ENCODE results near the gene PIK3IP1. TPM values are rescaled to one million over a fixed set of nuclear protein-coding genes. Genes with fewer than 3 reads are reported as not detected.

The PIK3IP1 gene
- total and polyA plus RNA-seq, 9 of the 15 experiments (the other 6 are each of a cell fraction or from before 2014, with no cell fraction given): 0.11 to 1.3 (median 0.77) TPM

GRCh38 chr22:31332010-31332409 is 39.7 kb upstream of the PIK3IP1 start:
- no TSS peak for BruUV-seq (replicated peaks)
- no peaks in the 10 kb centered on the region; a peak in 1 of 5 replicates for H3K4me1 ChIP-seq (replicated peaks in 1 of 2; ENCODE audit: control insufficient read depth in 2 of 2, insufficient read depth in 2 of 2, low read length in 2 of 2)
- H3K4me2 ChIP-seq (ENCODE audit: insufficient read depth, low read length): no peak overlapping the region
- H3K79me2 ChIP-seq (ENCODE audit: control insufficient read depth, insufficient read depth, low read length): no peaks in the 10 kb centered on the region
- ChIA-PET CTCF (ENCODE audit: low intra/inter-chr PET ratio) (no interaction called here), POLR2A (interaction anchor here (0.6 kb wide), 1 partner anchor 12 kb away, joined by 4 read pairs; no protein-coding TSS in a partner anchor)
- intact Hi-C loops (cut with micrococcal nuclease) (no loop called here), in situ Hi-C loops (cut with MboI) (no loop called here)
- H3K27me3 ChIP-seq (ENCODE audit: control insufficient read depth in 2 of 2, insufficient read depth in 2 of 2, low read length in 2 of 2): no peaks in the 10 kb centered on the region
- H2AFZ ChIP-seq (ENCODE audit: low read depth, low read length): no peak overlapping the region
- DNase-seq (ENCODE audit: extremely low read depth in 1 of 4, low spot score in 3 of 4): no peak
- no peaks in the 10 kb centered on the region for H3K9me3 ChIP-seq (replicated peaks; ENCODE audit: control insufficient read depth, insufficient read depth, low read depth, low read length)
- WGBS (ENCODE audit: insufficient coverage, low coverage, missing lambda C conversion rate): 93% methylated on average over 7 of the region's 8 CpGs
- H3K36me3 ChIP-seq (ENCODE audit: control insufficient read depth, insufficient read depth, low read length): peaks cover 31% of the 10 kb centered on the region; the same call in 2 of the 3 replicates
- ATAC-seq: no peak
- H3K9ac ChIP-seq (ENCODE audit: insufficient read depth in 1 of 2, low read depth in 2 of 2, low read length in 2 of 2): no peak overlapping the region
- no peaks in the 10 kb centered on the region for H3K9me1 ChIP-seq (ENCODE audit: control insufficient read depth, insufficient read depth, low read length)
- TF ChIP-seq, protein P1, sequence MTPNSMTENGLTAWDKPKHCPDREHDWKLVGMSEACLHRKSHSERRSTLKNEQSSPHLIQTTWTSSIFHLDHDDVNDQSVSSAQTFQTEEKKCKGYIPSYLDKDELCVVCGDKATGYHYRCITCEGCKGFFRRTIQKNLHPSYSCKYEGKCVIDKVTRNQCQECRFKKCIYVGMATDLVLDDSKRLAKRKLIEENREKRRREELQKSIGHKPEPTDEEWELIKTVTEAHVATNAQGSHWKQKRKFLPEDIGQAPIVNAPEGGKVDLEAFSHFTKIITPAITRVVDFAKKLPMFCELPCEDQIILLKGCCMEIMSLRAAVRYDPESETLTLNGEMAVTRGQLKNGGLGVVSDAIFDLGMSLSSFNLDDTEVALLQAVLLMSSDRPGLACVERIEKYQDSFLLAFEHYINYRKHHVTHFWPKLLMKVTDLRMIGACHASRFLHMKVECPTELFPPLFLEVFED (CRISPR knock-in tag; conservative IDR thresholded peaks at IDR 0.05): no peak
- no peak overlapping the region for H3K4me3 ChIP-seq
- no peaks in the 10 kb centered on the region for H4K20me1 ChIP-seq (replicated peaks; ENCODE audit: control insufficient read depth, insufficient read depth, low read length)
- H3K27ac ChIP-seq (ENCODE audit: extremely low read depth, low read depth, low read length): no peak overlapping the region
- FAIRE-seq: no peak

GRCh38 chr22:31329453-31330215 is 37.3 kb upstream of the PIK3IP1 start:
- ChIA-PET POLR2A (no interaction called here), CTCF (ENCODE audit: low intra/inter-chr PET ratio) (no interaction called here)
- BruUV-seq (replicated peaks): no TSS peak
- Histone ChIP-seq H2AFZ (ENCODE audit: low read depth, low read length) (no peak overlapping the region), H3K27me3 (ENCODE audit: control insufficient read depth in 2 of 2, insufficient read depth in 2 of 2, low read length in 2 of 2) (no peaks in the 10 kb centered on the region), H3K36me3 (ENCODE audit: control insufficient read depth, insufficient read depth, low read length) (peaks cover 21% of the 10 kb centered on the region; the same call in 2 of the 3 replicates), H3K4me1 (replicated peaks in 1 of 2; ENCODE audit: control insufficient read depth in 2 of 2, insufficient read depth in 2 of 2, low read length in 2 of 2) (no peaks in the 10 kb centered on the region; a peak in 1 of 5 replicates), H3K27ac (ENCODE audit: extremely low read depth, low read depth, low read length) (no peak overlapping the region), H3K9me1 (ENCODE audit: control insufficient read depth, insufficient read depth, low read length) (no peaks in the 10 kb centered on the region), H3K9ac (ENCODE audit: insufficient read depth in 1 of 2, low read depth in 2 of 2, low read length in 2 of 2) (no peak overlapping the region), H3K79me2 (ENCODE audit: control insufficient read depth, insufficient read depth, low read length) (no peaks in the 10 kb centered on the region), H3K4me3 (no peak overlapping the region), H3K9me3 (replicated peaks; ENCODE audit: control insufficient read depth, insufficient read depth, low read depth, low read length) (no peaks in the 10 kb centered on the region), H3K4me2 (ENCODE audit: insufficient read depth, low read length) (no peak overlapping the region), H4K20me1 (replicated peaks; ENCODE audit: control insufficient read depth, insufficient read depth, low read length) (no peaks in the 10 kb centered on the region)
- no peak for ATAC-seq
- in situ Hi-C loops (cut with MboI) (no loop called here), intact Hi-C loops (cut with micrococcal nuclease) (no loop called here)
- no peak for TF ChIP-seq HSF4 (CRISPR knock-in tag; IDR thresholded peaks at IDR 0.05; ENCODE audit: borderline replicate concordance)
- TF ChIP-seq GTF2F1 (IDR thresholded peaks at IDR 0.05; ENCODE audit: low read depth, low read length): no peak
- TF ChIP-seq, protein P2, sequence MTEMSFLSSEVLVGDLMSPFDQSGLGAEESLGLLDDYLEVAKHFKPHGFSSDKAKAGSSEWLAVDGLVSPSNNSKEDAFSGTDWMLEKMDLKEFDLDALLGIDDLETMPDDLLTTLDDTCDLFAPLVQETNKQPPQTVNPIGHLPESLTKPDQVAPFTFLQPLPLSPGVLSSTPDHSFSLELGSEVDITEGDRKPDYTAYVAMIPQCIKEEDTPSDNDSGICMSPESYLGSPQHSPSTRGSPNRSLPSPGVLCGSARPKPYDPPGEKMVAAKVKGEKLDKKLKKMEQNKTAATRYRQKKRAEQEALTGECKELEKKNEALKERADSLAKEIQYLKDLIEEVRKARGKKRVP (CRISPR knock-in tag; IDR thresholded peaks at IDR 0.05): no peak
- TF ChIP-seq PTTG1 (tag; IDR thresholded peaks at IDR 0.05; ENCODE audit: low read depth): no peak
- TF ChIP-seq, protein P3, sequence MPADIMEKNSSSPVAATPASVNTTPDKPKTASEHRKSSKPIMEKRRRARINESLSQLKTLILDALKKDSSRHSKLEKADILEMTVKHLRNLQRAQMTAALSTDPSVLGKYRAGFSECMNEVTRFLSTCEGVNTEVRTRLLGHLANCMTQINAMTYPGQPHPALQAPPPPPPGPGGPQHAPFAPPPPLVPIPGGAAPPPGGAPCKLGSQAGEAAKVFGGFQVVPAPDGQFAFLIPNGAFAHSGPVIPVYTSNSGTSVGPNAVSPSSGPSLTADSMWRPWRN (IDR thresholded peaks at IDR 0.05; ENCODE audit: low read depth): no peak
- TF ChIP-seq XRCC4 (IDR thresholded peaks at IDR 0.05; ENCODE audit: extremely low read depth, insufficient read depth, insufficient read length): no peak
- no peak for TF ChIP-seq ZNF384 (IDR thresholded peaks at IDR 0.05; ENCODE audit: low read depth, low read length)
- no peak for TF ChIP-seq IFI16 (CRISPR knock-in tag; IDR thresholded peaks at IDR 0.05)
- TF ChIP-seq GTF2B (IDR thresholded peaks at IDR 0.05; ENCODE audit: extremely low read depth, insufficient read length): no peak
- no peak for FAIRE-seq
- DNase-seq (ENCODE audit: extremely low read depth in 1 of 4, low spot score in 3 of 4): no peak
- 54% methylated on average over 9 of the region's 9 CpGs for WGBS (ENCODE audit: insufficient coverage, low coverage, missing lambda C conversion rate)
